T-helper 2 cell treated with Interferon-gamma antibody and Interleukin-4, amounts not matched to agents 5 μg/mL and 100 μg/mL, for 36 hours (primary cell): ENCODE results near the gene PPP6C.
A peak's percentile ranks its signal among the peaks of the same experiment; 100 is the strongest.
"Not testable (repeated sequence)": the region's sequence is repeated elsewhere in the genome, so short reads cannot be mapped to it uniquely, and the experiment has no call there.

Experiments used
- DNase-seq: peaks from one replicate; pipeline ENCODE4 v3.0.0; 2021; ENCODE audit warnings: low spot score
- H3K27ac Mint-ChIP-seq: one replicate; pipeline ENCODE4 v1.8.0; 2021; ENCODE audit warnings: mild to moderate bottlenecking, mixed read lengths
- H3K27me3 Mint-ChIP-seq: one replicate; pipeline ENCODE4 v1.8.0; 2021; ENCODE audit warnings: low read depth, mixed read lengths
- H3K36me3 Mint-ChIP-seq: one replicate; pipeline ENCODE4 v1.8.0; 2021; ENCODE audit warnings: low read depth, mixed read lengths
- H3K4me1 Mint-ChIP-seq: one replicate; pipeline ENCODE4 v1.8.0; 2021; ENCODE audit warnings: low read depth, mixed read lengths
- H3K4me3 Mint-ChIP-seq: one replicate; pipeline ENCODE4 v1.8.0; 2022; ENCODE audit warnings: mild to moderate bottlenecking, moderate library complexity, mixed read lengths
- H3K9me3 Mint-ChIP-seq: one replicate; pipeline ENCODE4 v1.8.0; 2021; ENCODE audit warnings: mixed read lengths

PPP6C gene

GRCh38 chr9:125142560-125143376 lies 46.8 kb downstream of the PPP6C start:
- Mint-ChIP-seq H3K36me3 (peaks cover 18% of the 10 kb centered on the region), H3K27me3 (no peaks in the 10 kb centered on the region), H3K4me1 (peaks cover 26% of the 10 kb centered on the region), H3K9me3 (no peaks in the 10 kb centered on the region), H3K27ac (peak overlapping the region; percentile 85), H3K4me3 (peak overlapping the region; percentile 94)
- no peak for DNase-seq

GRCh38 chr9:125141751-125142150 lies 47.9 kb downstream of the PPP6C start:
- DNase-seq = no peak
- Mint-ChIP-seq H3K27ac (no peak overlapping the region), H3K27me3 (no peaks in the 10 kb centered on the region), H3K4me3 (peak overlapping the region; percentile 94), H3K9me3 (no peaks in the 10 kb centered on the region), H3K4me1 (peaks cover 26% of the 10 kb centered on the region), H3K36me3 (peaks cover 23% of the 10 kb centered on the region)

GRCh38 chr9:125141251-125141650 lies 48.4 kb downstream of the PPP6C start:
- DNase-seq = no peak
- Mint-ChIP-seq H3K36me3 (peaks cover 23% of the 10 kb centered on the region), H3K27ac (no peak overlapping the region), H3K27me3 (no peaks in the 10 kb centered on the region), H3K4me3 (no peak overlapping the region), H3K4me1 (peaks cover 25% of the 10 kb centered on the region), H3K9me3 (no peaks in the 10 kb centered on the region)

- Mint-ChIP-seq H3K27me3 (no peaks in the 10 kb centered on the region), H3K9me3 (no peaks in the 10 kb centered on the region), H3K4me1 (peaks cover 22% of the 10 kb centered on the region)
Measured at GRCh38 chr9:125140576-125140975, 49.0 kb downstream of the PPP6C start.

GRCh38 chr9:125137200-125137599 lies 52.4 kb downstream of the PPP6C start:
- Mint-ChIP-seq H3K9me3 (peaks cover 14% of the 10 kb centered on the region), H3K27ac (no peak overlapping the region), H3K4me1 (peaks cover 25% of the 10 kb centered on the region), H3K36me3 (peaks cover 37% of the 10 kb centered on the region), H3K27me3 (no peaks in the 10 kb centered on the region), H3K4me3 (no peak overlapping the region)
- no peak for DNase-seq

More at GRCh38 chr9:125140576-125140975, 49.0 kb downstream of the PPP6C start:
- Mint-ChIP-seq H3K27ac (no peak overlapping the region), H3K4me3 (no peak overlapping the region), H3K36me3 (peaks cover 23% of the 10 kb centered on the region)
- no peak for DNase-seq

- Mint-ChIP-seq H3K9me3 (peaks cover 14% of the 10 kb centered on the region), H3K27ac (no peak overlapping the region), H3K4me1 (peaks cover 24% of the 10 kb centered on the region), H3K4me3 (no peak overlapping the region), H3K27me3 (no peaks in the 10 kb centered on the region), H3K36me3 (peaks cover 37% of the 10 kb centered on the region)
- no peak for DNase-seq
Measured at GRCh38 chr9:125134976-125135375, 54.6 kb downstream of the PPP6C start.

GRCh38 chr9:125133403-125134329 lies 55.9 kb downstream of the PPP6C start:
- no peaks in the 10 kb centered on the region for H3K27me3 Mint-ChIP-seq
- peak; percentile 15 for DNase-seq
- H3K4me1 Mint-ChIP-seq = peaks cover 18% of the 10 kb centered on the region
- peaks cover 14% of the 10 kb centered on the region for H3K9me3 Mint-ChIP-seq
- no peak overlapping the region for H3K4me3 Mint-ChIP-seq
- peaks cover 28% of the 10 kb centered on the region for H3K36me3 Mint-ChIP-seq
- H3K27ac Mint-ChIP-seq = peak overlapping the region; percentile 58

GRCh38 chr9:125131778-125132177 lies 57.8 kb downstream of the PPP6C start:
- H3K36me3 Mint-ChIP-seq = peaks cover 22% of the 10 kb centered on the region
- no peak overlapping the region for H3K27ac Mint-ChIP-seq
- peaks cover 14% of the 10 kb centered on the region for H3K9me3 Mint-ChIP-seq
- H3K4me3 Mint-ChIP-seq = no peak overlapping the region
- peaks cover 24% of the 10 kb centered on the region for H3K4me1 Mint-ChIP-seq
- no peak for DNase-seq
- H3K27me3 Mint-ChIP-seq = no peaks in the 10 kb centered on the region

- H3K4me1 Mint-ChIP-seq = peaks cover 36% of the 10 kb centered on the region
Measured at GRCh38 chr9:125126019-125126746, 63.4 kb downstream of the PPP6C start.

GRCh38 chr9:125125523-125125922 lies 64.1 kb downstream of the PPP6C start:
- DNase-seq = no peak
- peaks cover 43% of the 10 kb centered on the region for H3K4me1 Mint-ChIP-seq
- H3K36me3 Mint-ChIP-seq = peaks cover 12% of the 10 kb centered on the region
- H3K27me3 Mint-ChIP-seq = no peaks in the 10 kb centered on the region
- H3K4me3 Mint-ChIP-seq = peak overlapping the region; percentile 80
- peak overlapping the region; percentile 96 for H3K27ac Mint-ChIP-seq
- no peaks in the 10 kb centered on the region for H3K9me3 Mint-ChIP-seq

More at GRCh38 chr9:125126019-125126746, 63.4 kb downstream of the PPP6C start:
- peak overlapping the region; percentile 96 for H3K27ac Mint-ChIP-seq
- H3K9me3 Mint-ChIP-seq = no peaks in the 10 kb centered on the region
- peak; percentile 83 for DNase-seq
- peaks cover 12% of the 10 kb centered on the region for H3K36me3 Mint-ChIP-seq
- no peaks in the 10 kb centered on the region for H3K27me3 Mint-ChIP-seq
- peak overlapping the region; percentile 80 for H3K4me3 Mint-ChIP-seq

GRCh38 chr9:125121146-125121545 lies 68.5 kb downstream of the PPP6C start:
- no peak for DNase-seq
- Mint-ChIP-seq H3K27me3 (no peaks in the 10 kb centered on the region), H3K9me3 (no peaks in the 10 kb centered on the region), H3K27ac (peak overlapping the region; percentile 78), H3K36me3 (peaks cover 12% of the 10 kb centered on the region), H3K4me1 (peaks cover 48% of the 10 kb centered on the region), H3K4me3 (peak overlapping the region; percentile 35)

- peaks cover 39% of the 10 kb centered on the region for H3K4me1 Mint-ChIP-seq
- DNase-seq = no peak
Measured at GRCh38 chr9:125119643-125120286, 69.8 kb downstream of the PPP6C start.

GRCh38 chr9:125118696-125119095 lies 70.9 kb downstream of the PPP6C start:
- H3K27me3 Mint-ChIP-seq, H3K9me3 Mint-ChIP-seq, DNase-seq, H3K4me3 Mint-ChIP-seq: not testable (repeated sequence)
- Mint-ChIP-seq H3K36me3 (peaks cover 15% of the 10 kb centered on the region), H3K27ac (peak overlapping the region; percentile 15), H3K4me1 (peaks cover 31% of the 10 kb centered on the region)

More at GRCh38 chr9:125119643-125120286, 69.8 kb downstream of the PPP6C start:
- no peaks in the 10 kb centered on the region for H3K27me3 Mint-ChIP-seq
- peak overlapping the region; percentile 68 for H3K27ac Mint-ChIP-seq
- H3K9me3 Mint-ChIP-seq = peaks cover 3% of the 10 kb centered on the region
- peaks cover 10% of the 10 kb centered on the region for H3K36me3 Mint-ChIP-seq
- H3K4me3 Mint-ChIP-seq = peak overlapping the region; percentile 5
